Gastrocnemius medialis (tissue), 4 donors: ENCODE measurements around the gene TRPV6. TPM values are rescaled to one million over a fixed set of nuclear protein-coding genes. Genes with fewer than 3 reads are reported as not detected.

Source experiments
- ATAC-seq, 2 donors: fragments of 150-250 bp; one replicate each; pipeline ENCODE4 v1.9.1; 2016
- DNase-seq, 2 donors: peaks; one replicate each; pipeline ENCODE4 v3.0.0-alpha.2; 2019
- H3K27ac ChIP-seq, 4 donors: fragments of 200-600 bp; sonication (generic); 1 replicate in 1 of 4; 2 replicates in 3 of 4; pipeline ENCODE4 v1.5.1; 2016 to 2018; ENCODE audit warnings: mild to moderate bottlenecking in 2 of 4, moderate library complexity in 1 of 4
- H3K27me3 ChIP-seq, 3 donors: fragments of 200-600 bp; sonication (generic) in 2 of 3; 1 replicate in 1 of 3; 2 replicates in 2 of 3; pipeline versions ENCODE4 v1.5.1 to v1.6.0; 2016 to 2019; ENCODE audit warnings: mild to moderate bottlenecking in 1 of 3, moderate library complexity in 1 of 3
- H3K36me3 ChIP-seq, 2 donors: fragments of 200-600 bp; sonication (generic) in 1 of 2; one replicate each; pipeline ENCODE4 v1.5.1; 2017 to 2018
- H3K4me1 ChIP-seq, 2 donors: fragments of 200-600 bp; sonication (generic) in 1 of 2; one replicate each; pipeline ENCODE4 v1.5.1; 2016 to 2017; ENCODE audit warnings: mild to moderate bottlenecking in 2 of 2
- H3K4me3 ChIP-seq, 4 donors: fragments of 200-600 bp; sonication (generic) in 3 of 4; 1 replicate in 1 of 4; 2 replicates in 3 of 4; pipeline ENCODE4 v1.5.1; 2016 to 2019; ENCODE audit warnings: mild to moderate bottlenecking in 2 of 4
- H3K9me3 ChIP-seq, 3 donors: fragments of 200-600 bp; sonication (generic) in 2 of 3; 1 replicate in 1 of 3; 2 replicates in 2 of 3; pipeline ENCODE4 v1.5.1; 2016 to 2019
- POLR2A ChIP-seq, 2 donors: fragments of 450-650 bp; IDR thresholded peaks; one replicate each; pipeline ENCODE4 v1.6.1; 2017; ENCODE audit warnings: antibody characterized with exemption in 2 of 2, mild to moderate bottlenecking in 2 of 2, moderate library complexity in 2 of 2
- in situ Hi-C, 4 donors: fragments of 200-750 bp; cut with MboI; loops; one replicate each; pipeline versions ENCODE4 v1.15.0 to v1.8.0; 2017; ENCODE audit warnings: low sequenced_read_pairs in 4 of 4
- intact Hi-C: fragments of 100-400 bp; cut with DNase I; formaldehyde crosslinking; loops from one replicate; pipeline ENCODE4 v1.15.1; 2023; ENCODE audit warnings: low total_unique reads
- total RNA-seq, 4 donors: library from RNA; depleted of rRNA; stranded (reverse); fragments of >200 nt; gene quantifications; one replicate each; pipeline versions ENCODE4 v1.1.0 to v1.2.3, GENCODE V29; 2016
- TF ChIP-seq, protein P1 (sequence below), 5 experiments: fragments of 450-650 bp in 3 of 5; fragments of 200-600 bp in 2 of 5; sonication (generic) in 2 of 5; IDR thresholded peaks in 4 of 5; conservative IDR thresholded peaks in 1 of 5; 1 replicate in 4 of 5; 2 replicates in 1 of 5; pipeline ENCODE4 v1.5.1; 2016 to 2019; ENCODE audit warnings: antibody characterized with exemption in 5 of 5, mild to moderate bottlenecking in 3 of 5, moderate library complexity in 3 of 5

The TRPV6 gene
- total RNA-seq, 4 donors from 2014 or later = not detected

DNA sequence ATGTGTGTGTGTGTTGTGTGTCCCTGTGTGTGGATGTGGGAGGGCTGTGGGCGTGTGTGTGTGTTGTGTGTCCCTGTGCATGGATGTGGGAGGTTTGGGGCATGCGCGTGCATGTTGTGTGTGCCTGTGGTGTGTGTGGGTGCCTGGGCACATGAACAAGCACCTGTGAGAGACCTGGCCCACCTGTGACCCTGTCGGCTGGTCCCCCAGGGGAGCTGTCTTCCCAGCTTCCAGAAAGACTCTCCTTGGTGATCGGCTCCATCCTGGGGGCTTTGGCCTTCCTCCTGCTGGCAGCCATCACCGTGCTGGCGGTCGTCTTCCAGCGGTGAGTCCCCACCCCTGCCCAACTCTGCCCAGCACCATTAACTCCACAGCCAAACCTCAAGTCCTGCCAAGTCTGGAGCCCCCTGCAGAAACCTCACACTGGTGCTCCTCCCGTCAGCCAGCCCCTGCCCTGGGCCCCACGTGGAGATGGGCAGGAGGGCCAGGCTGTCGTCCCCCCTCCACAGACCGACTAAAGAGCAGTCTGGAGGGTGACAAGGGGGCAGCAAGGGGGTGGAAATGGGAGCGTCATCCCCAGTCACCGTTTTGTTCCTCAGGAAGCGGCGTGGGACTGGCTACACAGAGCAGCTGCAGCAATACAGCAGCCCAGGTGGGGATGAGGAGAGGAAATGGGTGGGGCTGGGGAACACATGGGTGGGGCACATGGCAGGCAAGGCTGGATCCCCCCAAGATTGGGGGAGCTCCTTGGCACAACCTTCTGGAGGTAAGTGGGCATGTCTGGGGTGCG is 18.0 kb downstream of the TRPV6 start:
- H3K9me3 ChIP-seq = no peaks in the 10 kb centered on the region
- H3K27me3 ChIP-seq = no peaks in the 10 kb centered on the region
- no peak overlapping the region for H3K27ac ChIP-seq
- in situ Hi-C loops = loop anchor here in 3 of 4 donors (25.0 kb wide), 1 partner anchor 345 kb away; the partner anchor contains the start of gene TAS2R40 (in 3 of the 3)
- DNase-seq (no peak), ATAC-seq (no peak)
- no peaks in the 10 kb centered on the region for H3K36me3 ChIP-seq
- no peak overlapping the region for H3K4me3 ChIP-seq
- H3K4me1 ChIP-seq = no peaks in the 10 kb centered on the region
- TF ChIP-seq, protein P1, sequence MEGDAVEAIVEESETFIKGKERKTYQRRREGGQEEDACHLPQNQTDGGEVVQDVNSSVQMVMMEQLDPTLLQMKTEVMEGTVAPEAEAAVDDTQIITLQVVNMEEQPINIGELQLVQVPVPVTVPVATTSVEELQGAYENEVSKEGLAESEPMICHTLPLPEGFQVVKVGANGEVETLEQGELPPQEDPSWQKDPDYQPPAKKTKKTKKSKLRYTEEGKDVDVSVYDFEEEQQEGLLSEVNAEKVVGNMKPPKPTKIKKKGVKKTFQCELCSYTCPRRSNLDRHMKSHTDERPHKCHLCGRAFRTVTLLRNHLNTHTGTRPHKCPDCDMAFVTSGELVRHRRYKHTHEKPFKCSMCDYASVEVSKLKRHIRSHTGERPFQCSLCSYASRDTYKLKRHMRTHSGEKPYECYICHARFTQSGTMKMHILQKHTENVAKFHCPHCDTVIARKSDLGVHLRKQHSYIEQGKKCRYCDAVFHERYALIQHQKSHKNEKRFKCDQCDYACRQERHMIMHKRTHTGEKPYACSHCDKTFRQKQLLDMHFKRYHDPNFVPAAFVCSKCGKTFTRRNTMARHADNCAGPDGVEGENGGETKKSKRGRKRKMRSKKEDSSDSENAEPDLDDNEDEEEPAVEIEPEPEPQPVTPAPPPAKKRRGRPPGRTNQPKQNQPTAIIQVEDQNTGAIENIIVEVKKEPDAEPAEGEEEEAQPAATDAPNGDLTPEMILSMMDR (IDR thresholded peaks at IDR 0.05 in 4 of 5, conservative IDR thresholded peaks at IDR 0.05 in 1 of 5) = no peak
- no peak for TF ChIP-seq POLR2A (IDR thresholded peaks at IDR 0.05)
- intact Hi-C loops = no loop called here

DNA sequence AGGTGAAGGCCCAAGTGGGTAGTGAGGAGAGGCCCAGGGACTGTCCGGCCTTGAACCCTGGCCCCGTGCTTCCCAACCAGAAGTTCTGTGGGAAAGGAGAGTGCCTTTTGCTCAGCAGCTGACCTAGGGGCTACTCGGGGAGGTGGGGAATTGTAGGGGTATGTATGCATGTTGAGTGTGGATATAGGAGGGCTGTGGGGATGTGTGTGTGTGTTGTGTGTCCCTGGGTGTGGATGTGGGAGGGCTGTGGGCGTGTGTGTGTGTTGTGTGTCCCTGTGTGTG is 18.5 kb downstream of the TRPV6 start:
- Histone ChIP-seq H3K36me3 (no peaks in the 10 kb centered on the region), H3K4me3 (no peak overlapping the region), H3K9me3 (no peaks in the 10 kb centered on the region), H3K27me3 (no peaks in the 10 kb centered on the region), H3K27ac (no peak overlapping the region), H3K4me1 (no peaks in the 10 kb centered on the region)
- no peak for DNase-seq
- ATAC-seq = no peak
- intact Hi-C loops (no loop called here), in situ Hi-C loops (loop anchor here in 3 of 4 donors (25.0 kb wide), 1 partner anchor 345 kb away; the partner anchor contains the start of gene TAS2R40 (in 3 of the 3))
- TF ChIP-seq POLR2A (IDR thresholded peaks at IDR 0.05) = no peak
- TF ChIP-seq, protein P1 (IDR thresholded peaks at IDR 0.05 in 4 of 5, conservative IDR thresholded peaks at IDR 0.05 in 1 of 5) = no peak

DNA sequence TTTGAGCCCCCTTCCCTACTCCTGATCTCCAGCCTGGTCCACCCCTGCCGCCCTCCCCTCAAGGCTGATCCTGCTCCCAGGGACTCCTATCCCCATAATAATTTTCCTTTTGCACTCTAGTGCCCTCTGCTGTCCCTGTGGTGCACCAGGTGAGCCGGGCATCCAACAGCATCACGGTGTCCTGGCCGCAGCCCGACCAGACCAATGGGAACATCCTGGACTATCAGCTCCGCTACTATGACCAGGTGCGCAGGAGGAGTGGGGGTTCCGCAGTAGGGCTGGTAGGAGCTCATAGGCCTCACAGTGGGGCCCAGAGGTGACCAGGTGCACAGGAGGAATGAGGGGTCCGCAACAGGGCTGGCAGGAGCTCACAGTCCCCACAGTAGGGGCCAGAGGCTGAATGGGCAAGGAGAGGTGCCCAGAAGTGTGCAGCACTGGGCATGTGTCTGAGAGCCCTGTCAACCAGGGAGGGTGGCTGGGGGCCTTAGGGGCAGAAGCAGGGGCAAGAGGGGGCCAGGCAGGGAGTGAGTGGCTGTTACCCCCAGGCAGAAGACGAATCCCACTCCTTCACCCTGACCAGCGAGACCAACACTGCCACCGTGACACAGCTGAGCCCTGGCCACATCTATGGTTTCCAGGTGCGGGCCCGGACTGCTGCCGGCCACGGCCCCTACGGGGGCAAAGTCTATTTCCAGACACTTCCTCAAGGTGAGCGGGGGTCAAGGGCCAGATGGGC is 19.0 kb downstream of the TRPV6 start:
- Histone ChIP-seq H3K27ac (no peak overlapping the region), H3K4me1 (no peaks in the 10 kb centered on the region), H3K4me3 (no peak overlapping the region), H3K27me3 (no peaks in the 10 kb centered on the region), H3K36me3 (no peaks in the 10 kb centered on the region), H3K9me3 (no peaks in the 10 kb centered on the region)
- in situ Hi-C loops = loop anchor here in 3 of 4 donors (25.0 kb wide), 1 partner anchor 346 kb away; the partner anchor contains the start of gene TAS2R40 (in 3 of the 3)
- DNase-seq (no peak), ATAC-seq (peak in 1 of 2 donors; percentile 54)
- no peak for TF ChIP-seq POLR2A (IDR thresholded peaks at IDR 0.05)
- TF ChIP-seq, protein P1 (IDR thresholded peaks at IDR 0.05 in 4 of 5, conservative IDR thresholded peaks at IDR 0.05 in 1 of 5) = peak in 3 of 5 experiments; percentile 22 to 49 (median 44)
- intact Hi-C loops = loop anchor here (1.0 kb wide), 1 partner anchor 12 kb away; no protein-coding TSS in a partner anchor

DNA sequence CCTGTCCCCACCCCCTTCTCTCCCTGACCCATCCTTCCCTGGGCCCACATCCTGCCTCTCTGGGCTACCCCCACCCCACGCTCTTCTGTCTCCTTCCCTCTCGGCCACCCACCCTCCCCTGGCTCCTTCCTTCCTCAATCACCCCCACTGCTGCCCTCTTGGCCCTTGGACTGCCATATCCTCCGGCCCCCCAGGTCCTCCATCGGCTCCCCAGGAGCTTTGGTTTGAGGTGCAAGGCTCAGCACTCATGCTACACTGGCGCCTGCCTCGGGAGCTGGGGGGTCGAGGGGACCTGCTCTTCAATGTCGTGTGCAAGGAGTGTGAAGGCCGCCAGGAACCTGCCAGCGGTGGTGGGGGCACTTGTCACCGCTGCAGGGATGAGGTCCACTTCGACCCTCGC is 19.8 kb downstream of the TRPV6 start:
- no peaks in the 10 kb centered on the region for H3K9me3 ChIP-seq

More for the DNA sequence above, 19.8 kb downstream of the TRPV6 start:
- DNase-seq (no peak), ATAC-seq (no peak)
- Histone ChIP-seq H3K27me3 (no peaks in the 10 kb centered on the region), H3K4me3 (no peak overlapping the region), H3K4me1 (no peaks in the 10 kb centered on the region), H3K36me3 (no peaks in the 10 kb centered on the region), H3K27ac (no peak overlapping the region)
- intact Hi-C loops = loop anchor here (1.0 kb wide), 1 partner anchor 11 kb away; no protein-coding TSS in a partner anchor
- TF ChIP-seq, protein P1 (IDR thresholded peaks at IDR 0.05 in 4 of 5, conservative IDR thresholded peaks at IDR 0.05 in 1 of 5) = no peak
- in situ Hi-C loops = loop anchor here in 3 of 4 donors (25.0 kb wide), 1 partner anchor 347 kb away; the partner anchor contains the start of gene TAS2R40 (in 3 of the 3)
